ENCODE measurements around the gene MEP1A. TPM values are rescaled to one million over a fixed set of nuclear protein-coding genes. Genes with fewer than 3 reads are reported as not detected.
"Not testable (repeated sequence)": the region's sequence is repeated elsewhere in the genome, so short reads cannot be mapped to it uniquely, and the experiment has no call there.

MEP1A gene
- total and polyA plus RNA-seq, 2 donors (not counting 1 experiment from before 2014, with no cell fraction given) = not detected

DNA sequence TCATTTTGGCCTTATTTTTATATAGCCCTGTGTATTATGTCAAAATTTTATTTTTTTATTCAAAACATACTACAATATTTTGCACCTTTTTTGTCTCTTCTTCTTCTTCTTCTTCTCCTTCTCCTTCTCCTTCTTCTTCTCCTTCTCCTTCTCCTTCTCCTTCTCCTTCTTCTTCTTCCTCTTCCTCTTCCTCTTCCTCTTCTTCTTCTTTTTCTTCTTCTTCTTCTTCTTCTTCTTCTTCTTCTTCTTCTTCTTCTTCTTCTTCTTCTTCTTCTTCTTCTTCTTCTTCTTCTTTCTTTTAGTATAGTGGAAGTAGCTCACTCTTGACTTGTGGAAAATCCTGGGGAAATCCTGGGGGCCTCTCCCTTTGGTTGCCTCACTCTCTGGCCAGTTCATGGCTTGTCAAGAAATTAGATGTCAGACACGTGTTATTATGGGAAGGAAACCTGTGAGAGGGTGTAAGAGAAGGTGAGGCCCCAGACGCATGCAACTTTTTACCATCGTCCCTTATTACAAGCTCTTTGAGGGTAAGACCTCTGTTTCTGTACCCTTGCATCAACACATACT lies 48.9 kb upstream of the MEP1A start:
- H3K9ac ChIP-seq (ENCODE audit: low read length); H3K36me3 ChIP-seq (replicated peaks in 1 of 2; ENCODE audit: control extremely low read depth in 1 of 2, control insufficient read depth in 1 of 2, extremely low read depth in 1 of 2, insufficient read depth in 2 of 2, low read length in 1 of 2); ATAC-seq (ENCODE audit: low read depth); H3K4me1 Mint-ChIP-seq; H3K27ac ChIP-seq (ENCODE audit: low read length in 2 of 2); H3K4me3 ChIP-seq (ENCODE audit: control extremely low read depth in 1 of 5, extremely low read depth in 1 of 5, insufficient read depth in 1 of 5, low read depth in 2 of 5, low read length in 4 of 5); H2AFZ ChIP-seq (ENCODE audit: insufficient read depth, low read depth, low read length, poor library complexity, severe bottlenecking); H3K9me3 Mint-ChIP-seq (ENCODE audit: insufficient read depth); H3K4me3 Mint-ChIP-seq; intact Hi-C loops (cut with micrococcal nuclease); H3K4me2 ChIP-seq (replicated peaks; ENCODE audit: low read depth, low read length, poor library complexity, severe bottlenecking); H4K20me1 ChIP-seq (ENCODE audit: control insufficient read depth, insufficient read depth, low read length, poor library complexity, severe bottlenecking); DNase-seq; CTCF ChIA-PET; H3K4me1 ChIP-seq (ENCODE audit: control insufficient read depth in 2 of 2, insufficient read depth in 2 of 2, low read length in 2 of 2); H3K9me3 ChIP-seq (ENCODE audit: control extremely low read depth in 1 of 3, control insufficient read depth in 2 of 3, insufficient read depth in 1 of 3, low read length in 2 of 3); H3K79me2 ChIP-seq (ENCODE audit: control insufficient read depth, insufficient read depth, low read length); H3K27ac Mint-ChIP-seq; POLR2A ChIA-PET; H3K27me3 ChIP-seq (replicated peaks in 1 of 4; ENCODE audit: control extremely low read depth in 1 of 4, control insufficient read depth in 3 of 4, insufficient read depth in 4 of 4, low read length in 3 of 4): not testable (repeated sequence)
- TF ChIP-seq, protein P1, sequence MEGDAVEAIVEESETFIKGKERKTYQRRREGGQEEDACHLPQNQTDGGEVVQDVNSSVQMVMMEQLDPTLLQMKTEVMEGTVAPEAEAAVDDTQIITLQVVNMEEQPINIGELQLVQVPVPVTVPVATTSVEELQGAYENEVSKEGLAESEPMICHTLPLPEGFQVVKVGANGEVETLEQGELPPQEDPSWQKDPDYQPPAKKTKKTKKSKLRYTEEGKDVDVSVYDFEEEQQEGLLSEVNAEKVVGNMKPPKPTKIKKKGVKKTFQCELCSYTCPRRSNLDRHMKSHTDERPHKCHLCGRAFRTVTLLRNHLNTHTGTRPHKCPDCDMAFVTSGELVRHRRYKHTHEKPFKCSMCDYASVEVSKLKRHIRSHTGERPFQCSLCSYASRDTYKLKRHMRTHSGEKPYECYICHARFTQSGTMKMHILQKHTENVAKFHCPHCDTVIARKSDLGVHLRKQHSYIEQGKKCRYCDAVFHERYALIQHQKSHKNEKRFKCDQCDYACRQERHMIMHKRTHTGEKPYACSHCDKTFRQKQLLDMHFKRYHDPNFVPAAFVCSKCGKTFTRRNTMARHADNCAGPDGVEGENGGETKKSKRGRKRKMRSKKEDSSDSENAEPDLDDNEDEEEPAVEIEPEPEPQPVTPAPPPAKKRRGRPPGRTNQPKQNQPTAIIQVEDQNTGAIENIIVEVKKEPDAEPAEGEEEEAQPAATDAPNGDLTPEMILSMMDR (IDR thresholded peaks at IDR 0.05) = peak; percentile 17
- peaks cover 16% of the 10 kb centered on the region for H3K27me3 Mint-ChIP-seq
- no CpG with 5 or more reads among the region's 3 CpGs for WGBS (ENCODE audit: insufficient coverage)

DNA sequence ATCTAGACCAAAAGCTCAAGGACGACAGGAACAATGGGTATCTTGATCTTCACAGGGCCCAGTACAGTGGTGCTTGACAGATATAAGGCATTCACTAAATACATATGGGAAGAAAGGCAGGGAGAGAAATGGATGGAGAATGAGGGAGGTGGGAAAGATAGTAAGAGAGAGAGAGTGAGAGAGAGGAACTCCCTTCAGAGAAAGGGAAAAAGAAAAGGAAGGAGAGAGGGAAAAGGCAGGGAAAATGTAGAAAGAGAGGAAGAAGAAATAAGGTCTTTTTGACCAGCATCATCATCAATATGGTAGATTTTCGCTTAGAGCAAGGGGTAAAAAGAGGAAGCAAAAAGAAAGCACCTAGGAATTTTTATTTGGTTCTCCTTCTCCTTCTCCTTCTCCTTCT lies 47.2 kb upstream of the MEP1A start:
- no CpG with 5 or more reads among the region's 2 CpGs for WGBS (ENCODE audit: insufficient coverage)

More for the DNA sequence above, 47.2 kb upstream of the MEP1A start:
- no peak for ATAC-seq (ENCODE audit: low read depth)
- Histone ChIP-seq H3K4me2 (replicated peaks; ENCODE audit: low read depth, low read length, poor library complexity, severe bottlenecking) (no peak overlapping the region), H3K79me2 (ENCODE audit: control insufficient read depth, insufficient read depth, low read length) (no peaks in the 10 kb centered on the region), H3K36me3 (replicated peaks in 1 of 2; ENCODE audit: control extremely low read depth in 1 of 2, control insufficient read depth in 1 of 2, extremely low read depth in 1 of 2, insufficient read depth in 2 of 2, low read length in 1 of 2) (no peaks in the 10 kb centered on the region), H3K9ac (ENCODE audit: low read length) (no peak overlapping the region), H3K4me1 (ENCODE audit: control insufficient read depth in 2 of 2, insufficient read depth in 2 of 2, low read length in 2 of 2) (no peaks in the 10 kb centered on the region), H3K27ac (ENCODE audit: low read length in 2 of 2) (no peak overlapping the region), H3K9me3 (ENCODE audit: control extremely low read depth in 1 of 3, control insufficient read depth in 2 of 3, insufficient read depth in 1 of 3, low read length in 2 of 3) (no peaks in the 10 kb centered on the region), H3K4me3 (ENCODE audit: control extremely low read depth in 1 of 5, extremely low read depth in 1 of 5, insufficient read depth in 1 of 5, low read depth in 2 of 5, low read length in 4 of 5) (no peak overlapping the region), H2AFZ (ENCODE audit: insufficient read depth, low read depth, low read length, poor library complexity, severe bottlenecking) (no peak overlapping the region), H3K27me3 (replicated peaks in 1 of 4; ENCODE audit: control extremely low read depth in 1 of 4, control insufficient read depth in 3 of 4, insufficient read depth in 4 of 4, low read length in 3 of 4) (no peaks in the 10 kb centered on the region), H4K20me1 (ENCODE audit: control insufficient read depth, insufficient read depth, low read length, poor library complexity, severe bottlenecking) (no peaks in the 10 kb centered on the region)
- POLR2A ChIA-PET = no interaction called here
- H3K9me3 Mint-ChIP-seq (ENCODE audit: insufficient read depth) = no peaks in the 10 kb centered on the region
- H3K27me3 Mint-ChIP-seq = peaks cover 16% of the 10 kb centered on the region
- no peak for DNase-seq
- TF ChIP-seq, protein P1 (IDR thresholded peaks at IDR 0.05) = no peak
- no peak for TF ChIP-seq EZH2 (IDR thresholded peaks at IDR 0.05; ENCODE audit: borderline replicate concordance, insufficient read depth, low read depth, low read length, poor library complexity, severe bottlenecking)
- intact Hi-C loops (cut with micrococcal nuclease) = no loop called here
- H3K4me3 Mint-ChIP-seq = no peak overlapping the region
- CTCF ChIA-PET = no interaction called here
- H3K27ac Mint-ChIP-seq = no peak overlapping the region
- H3K4me1 Mint-ChIP-seq = no peaks in the 10 kb centered on the region
